ENCODE data around the gene VPS16.

DNA sequence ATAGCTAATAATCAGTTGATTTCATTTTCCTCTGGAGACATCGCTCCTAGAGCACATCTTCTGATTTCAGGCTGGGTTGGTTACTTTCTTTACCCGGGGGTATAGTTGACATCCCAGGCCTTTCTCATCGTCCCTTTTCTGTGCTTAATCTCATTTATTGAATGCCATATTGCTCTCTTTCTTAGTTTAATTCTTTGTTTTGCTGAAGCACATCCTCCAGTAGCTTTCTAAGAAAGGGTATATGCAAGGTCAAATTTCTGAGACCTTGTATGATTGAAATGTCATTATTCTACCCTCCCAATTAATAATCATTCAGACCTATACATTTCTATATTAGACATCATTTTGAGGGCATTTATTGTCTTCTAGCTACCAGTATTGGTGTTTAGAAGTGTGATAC is 28.4 kb upstream of the VPS16 start:
- TF ChIP-seq, protein P1, sequence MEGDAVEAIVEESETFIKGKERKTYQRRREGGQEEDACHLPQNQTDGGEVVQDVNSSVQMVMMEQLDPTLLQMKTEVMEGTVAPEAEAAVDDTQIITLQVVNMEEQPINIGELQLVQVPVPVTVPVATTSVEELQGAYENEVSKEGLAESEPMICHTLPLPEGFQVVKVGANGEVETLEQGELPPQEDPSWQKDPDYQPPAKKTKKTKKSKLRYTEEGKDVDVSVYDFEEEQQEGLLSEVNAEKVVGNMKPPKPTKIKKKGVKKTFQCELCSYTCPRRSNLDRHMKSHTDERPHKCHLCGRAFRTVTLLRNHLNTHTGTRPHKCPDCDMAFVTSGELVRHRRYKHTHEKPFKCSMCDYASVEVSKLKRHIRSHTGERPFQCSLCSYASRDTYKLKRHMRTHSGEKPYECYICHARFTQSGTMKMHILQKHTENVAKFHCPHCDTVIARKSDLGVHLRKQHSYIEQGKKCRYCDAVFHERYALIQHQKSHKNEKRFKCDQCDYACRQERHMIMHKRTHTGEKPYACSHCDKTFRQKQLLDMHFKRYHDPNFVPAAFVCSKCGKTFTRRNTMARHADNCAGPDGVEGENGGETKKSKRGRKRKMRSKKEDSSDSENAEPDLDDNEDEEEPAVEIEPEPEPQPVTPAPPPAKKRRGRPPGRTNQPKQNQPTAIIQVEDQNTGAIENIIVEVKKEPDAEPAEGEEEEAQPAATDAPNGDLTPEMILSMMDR (IDR thresholded peaks at IDR 0.05 in 8 of 11, conservative IDR thresholded peaks at IDR 0.05 in 3 of 11), result no peak
- no peak for TF ChIP-seq POLR2AphosphoS5 (IDR thresholded peaks at IDR 0.05)

Measured in spleen (tissue), 7 donors.